ENCODE data around the gene MYL7.

The MYL7 gene

DNA sequence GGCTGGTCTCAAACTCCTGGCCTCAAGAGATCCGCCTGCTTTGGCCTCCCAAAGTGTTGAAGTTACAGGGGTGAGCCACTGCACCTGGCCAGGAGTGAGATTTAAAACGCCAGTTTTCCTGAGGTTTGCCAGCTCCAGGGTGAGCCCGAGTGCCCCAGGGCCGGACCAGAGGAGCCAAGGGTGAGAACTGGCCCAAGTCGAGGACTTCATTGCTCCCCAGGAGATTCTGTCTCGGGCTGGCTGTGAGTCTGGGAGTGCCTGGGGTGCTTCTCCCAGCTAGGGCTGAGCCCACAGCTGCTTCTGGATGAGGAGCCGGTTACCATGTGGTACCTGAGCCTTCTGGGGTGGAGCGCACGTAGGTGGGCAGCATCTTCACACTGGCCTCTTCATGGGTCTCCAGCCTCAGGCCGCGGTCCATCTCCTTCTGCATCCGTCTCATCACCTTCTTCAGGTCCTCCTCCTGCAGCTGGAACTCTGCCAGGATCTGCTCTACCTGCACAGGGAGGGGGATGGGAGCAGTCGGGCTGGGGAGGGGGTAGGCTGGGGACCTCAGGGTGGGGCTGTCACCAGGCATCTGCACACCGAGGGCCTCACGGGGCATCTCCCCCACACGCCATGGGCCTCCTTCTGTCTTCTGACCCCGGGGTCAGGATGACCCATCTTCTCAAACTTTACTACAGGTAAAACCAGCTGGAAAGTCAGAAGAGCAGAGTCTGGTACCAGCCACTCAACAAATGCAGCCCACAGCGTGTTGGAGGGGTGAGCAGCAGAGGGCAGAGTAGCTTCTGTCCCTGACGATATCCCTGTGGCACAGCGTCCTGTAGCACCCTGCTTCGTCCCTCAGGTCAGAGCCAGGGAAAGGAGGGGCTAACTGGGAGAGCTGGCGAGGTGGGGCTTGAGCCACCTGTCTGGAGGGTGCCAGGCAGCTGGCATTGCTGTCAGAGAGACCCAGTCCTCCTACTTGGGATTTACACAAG is 12.1 kb upstream of the MYL7 start:
- Histone ChIP-seq H3K9me3 (ENCODE audit: insufficient read depth, low read length) (no peaks in the 10 kb centered on the region), H3K4me1 (ENCODE audit: insufficient read depth, insufficient read length) (peaks cover 10% of the 10 kb centered on the region), H3K4me3 (ENCODE audit: insufficient read length, low read depth) (no peak overlapping the region), H3K9ac (ENCODE audit: insufficient read length, low read depth) (no peak overlapping the region), H3K27me3 (ENCODE audit: insufficient read depth, insufficient read length) (peaks cover 3% of the 10 kb centered on the region), H3K36me3 (ENCODE audit: insufficient read depth, insufficient read length, low read length) (no peaks in the 10 kb centered on the region)
- TF ChIP-seq SUZ12 (IDR thresholded peaks at IDR 0.05; ENCODE audit: extremely low read depth, insufficient read depth, insufficient read length), result no peak
- no peak for TF ChIP-seq YY1 (IDR thresholded peaks at IDR 0.05; ENCODE audit: insufficient read depth, insufficient read length)
- no peak for TF ChIP-seq ZNF274 (IDR thresholded peaks at IDR 0.05; ENCODE audit: low read depth, low read length)
- no peak for DNase-seq (ENCODE audit: low read depth, low spot score)

- DNase-seq (ENCODE audit: low read depth, low spot score), result no peak
- H3K27me3 ChIP-seq (ENCODE audit: insufficient read depth, insufficient read length), result peaks cover 3% of the 10 kb centered on the region
- no peak overlapping the region for H3K4me3 ChIP-seq (ENCODE audit: insufficient read length, low read depth)
- H3K9ac ChIP-seq (ENCODE audit: insufficient read length, low read depth), result no peak overlapping the region
- no peak for TF ChIP-seq ZNF274 (IDR thresholded peaks at IDR 0.05; ENCODE audit: low read depth, low read length)
- TF ChIP-seq SUZ12 (IDR thresholded peaks at IDR 0.05; ENCODE audit: extremely low read depth, insufficient read depth, insufficient read length), result no peak
- H3K36me3 ChIP-seq (ENCODE audit: insufficient read depth, insufficient read length, low read length), result no peaks in the 10 kb centered on the region
- no peaks in the 10 kb centered on the region for H3K9me3 ChIP-seq (ENCODE audit: insufficient read depth, low read length)
- H3K4me1 ChIP-seq (ENCODE audit: insufficient read depth, insufficient read length), result peaks cover 5% of the 10 kb centered on the region
These were observed 10.8 kb upstream of the MYL7 start for GRCh38 chr7:44151956-44152355.

GRCh38 chr7:44150966-44151941 is 10.1 kb upstream of the MYL7 start:
- Histone ChIP-seq H3K36me3 (ENCODE audit: insufficient read depth, insufficient read length, low read length) (no peaks in the 10 kb centered on the region), H3K4me1 (ENCODE audit: insufficient read depth, insufficient read length) (peaks cover 11% of the 10 kb centered on the region), H3K4me3 (ENCODE audit: insufficient read length, low read depth) (no peak overlapping the region), H3K27me3 (ENCODE audit: insufficient read depth, insufficient read length) (peaks cover 3% of the 10 kb centered on the region), H3K9me3 (ENCODE audit: insufficient read depth, low read length) (no peaks in the 10 kb centered on the region), H3K9ac (ENCODE audit: insufficient read length, low read depth) (no peak overlapping the region)
- no peak for DNase-seq (ENCODE audit: low read depth, low spot score)
- no peak for TF ChIP-seq ZNF274 (IDR thresholded peaks at IDR 0.05; ENCODE audit: low read depth, low read length)
- no peak for TF ChIP-seq SUZ12 (IDR thresholded peaks at IDR 0.05; ENCODE audit: extremely low read depth, insufficient read depth, insufficient read length)
- TF ChIP-seq YY1 (IDR thresholded peaks at IDR 0.05; ENCODE audit: insufficient read depth, insufficient read length), result no peak

GRCh38 chr7:44150466-44150832 is 9.3 kb upstream of the MYL7 start:
- Histone ChIP-seq H3K9ac (ENCODE audit: insufficient read length, low read depth) (no peak overlapping the region), H3K9me3 (ENCODE audit: insufficient read depth, low read length) (no peaks in the 10 kb centered on the region), H3K36me3 (ENCODE audit: insufficient read depth, insufficient read length, low read length) (no peaks in the 10 kb centered on the region), H3K27me3 (ENCODE audit: insufficient read depth, insufficient read length) (peaks cover 8% of the 10 kb centered on the region), H3K4me3 (ENCODE audit: insufficient read length, low read depth) (no peak overlapping the region), H3K4me1 (ENCODE audit: insufficient read depth, insufficient read length) (peaks cover 14% of the 10 kb centered on the region)
- TF ChIP-seq YY1 (IDR thresholded peaks at IDR 0.05; ENCODE audit: insufficient read depth, insufficient read length) (no peak), ZNF274 (IDR thresholded peaks at IDR 0.05; ENCODE audit: low read depth, low read length) (no peak), SUZ12 (IDR thresholded peaks at IDR 0.05; ENCODE audit: extremely low read depth, insufficient read depth, insufficient read length) (no peak)
- no peak for DNase-seq (ENCODE audit: low read depth, low spot score)

DNA sequence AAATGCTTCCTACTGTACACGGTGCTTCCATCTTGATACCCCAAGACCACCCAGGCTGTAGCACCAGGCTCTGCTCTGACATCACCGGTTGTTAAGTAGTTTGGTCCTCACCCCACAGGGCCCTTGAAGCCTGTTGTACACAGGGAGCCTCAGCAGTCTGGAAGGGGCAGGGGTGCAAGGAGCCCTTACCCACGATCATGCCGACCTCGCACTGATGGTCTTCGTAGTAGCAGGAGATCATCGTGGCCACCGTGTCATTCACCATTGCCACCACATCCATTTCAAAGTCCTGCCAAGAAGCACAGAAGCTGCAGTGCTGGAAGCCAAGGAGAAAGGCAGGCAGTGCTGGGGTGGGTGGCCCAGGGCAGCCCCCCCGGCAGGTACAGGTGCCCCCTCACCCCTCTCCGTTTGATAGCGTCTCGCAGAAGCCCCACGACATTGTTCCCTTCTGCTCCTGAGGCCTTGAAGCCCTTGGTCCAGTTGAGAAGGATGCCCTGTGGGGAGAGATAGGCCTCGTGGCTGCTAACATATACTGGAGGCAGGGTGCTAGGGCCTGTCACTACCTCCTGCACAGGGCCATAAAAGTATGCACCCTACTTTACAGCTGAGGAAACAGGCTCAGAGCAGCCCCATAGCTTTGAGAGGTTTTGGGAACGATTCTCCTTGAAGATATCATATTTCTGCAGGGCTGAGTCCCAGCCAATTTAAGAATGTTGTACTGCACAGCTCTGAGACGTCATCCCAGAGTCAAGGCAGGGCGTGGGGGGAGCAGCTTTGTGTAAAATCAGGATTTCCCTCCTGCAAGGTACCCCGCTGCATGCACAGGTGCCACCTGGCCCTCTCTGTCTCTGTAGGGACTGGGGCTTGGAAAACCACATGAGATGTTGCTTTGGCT is 8.7 kb upstream of the MYL7 start:
- no peak for DNase-seq (ENCODE audit: low read depth, low spot score)
- Histone ChIP-seq H3K9ac (ENCODE audit: insufficient read length, low read depth) (no peak overlapping the region), H3K9me3 (ENCODE audit: insufficient read depth, low read length) (no peaks in the 10 kb centered on the region), H3K36me3 (ENCODE audit: insufficient read depth, insufficient read length, low read length) (no peaks in the 10 kb centered on the region), H3K4me3 (ENCODE audit: insufficient read length, low read depth) (no peak overlapping the region), H3K4me1 (ENCODE audit: insufficient read depth, insufficient read length) (peaks cover 20% of the 10 kb centered on the region), H3K27me3 (ENCODE audit: insufficient read depth, insufficient read length) (peaks cover 15% of the 10 kb centered on the region)
- no peak for TF ChIP-seq YY1 (IDR thresholded peaks at IDR 0.05; ENCODE audit: insufficient read depth, insufficient read length)
- no peak for TF ChIP-seq ZNF274 (IDR thresholded peaks at IDR 0.05; ENCODE audit: low read depth, low read length)
- TF ChIP-seq SUZ12 (IDR thresholded peaks at IDR 0.05; ENCODE audit: extremely low read depth, insufficient read depth, insufficient read length), result no peak

- TF ChIP-seq ZNF274 (IDR thresholded peaks at IDR 0.05; ENCODE audit: low read depth, low read length) (no peak), YY1 (IDR thresholded peaks at IDR 0.05; ENCODE audit: insufficient read depth, insufficient read length) (no peak), SUZ12 (IDR thresholded peaks at IDR 0.05; ENCODE audit: extremely low read depth, insufficient read depth, insufficient read length) (no peak)
- H3K27me3 ChIP-seq (ENCODE audit: insufficient read depth, insufficient read length), result peaks cover 22% of the 10 kb centered on the region
These were observed 7.9 kb upstream of the MYL7 start for GRCh38 chr7:44148961-44149536.

More at GRCh38 chr7:44148961-44149536, 7.9 kb upstream of the MYL7 start:
- DNase-seq (ENCODE audit: low read depth, low spot score), result no peak
- peaks cover 20% of the 10 kb centered on the region for H3K4me1 ChIP-seq (ENCODE audit: insufficient read depth, insufficient read length)
- H3K4me3 ChIP-seq (ENCODE audit: insufficient read length, low read depth), result no peak overlapping the region
- H3K36me3 ChIP-seq (ENCODE audit: insufficient read depth, insufficient read length, low read length), result no peaks in the 10 kb centered on the region
- no peaks in the 10 kb centered on the region for H3K9me3 ChIP-seq (ENCODE audit: insufficient read depth, low read length)
- no peak overlapping the region for H3K9ac ChIP-seq (ENCODE audit: insufficient read length, low read depth)
